ENCODE data around the gene TUBB2A. TPM values are rescaled to one million over a fixed set of nuclear protein-coding genes. Genes with fewer than 3 reads are reported as not detected.
"Not testable (repeated sequence)": the region's sequence is repeated elsewhere in the genome, so short reads cannot be mapped to it uniquely, and the experiment has no call there.

Gene TUBB2A
- total RNA-seq: 1 to 10 TPM; 1.7 to 1.8 TPM

DNA sequence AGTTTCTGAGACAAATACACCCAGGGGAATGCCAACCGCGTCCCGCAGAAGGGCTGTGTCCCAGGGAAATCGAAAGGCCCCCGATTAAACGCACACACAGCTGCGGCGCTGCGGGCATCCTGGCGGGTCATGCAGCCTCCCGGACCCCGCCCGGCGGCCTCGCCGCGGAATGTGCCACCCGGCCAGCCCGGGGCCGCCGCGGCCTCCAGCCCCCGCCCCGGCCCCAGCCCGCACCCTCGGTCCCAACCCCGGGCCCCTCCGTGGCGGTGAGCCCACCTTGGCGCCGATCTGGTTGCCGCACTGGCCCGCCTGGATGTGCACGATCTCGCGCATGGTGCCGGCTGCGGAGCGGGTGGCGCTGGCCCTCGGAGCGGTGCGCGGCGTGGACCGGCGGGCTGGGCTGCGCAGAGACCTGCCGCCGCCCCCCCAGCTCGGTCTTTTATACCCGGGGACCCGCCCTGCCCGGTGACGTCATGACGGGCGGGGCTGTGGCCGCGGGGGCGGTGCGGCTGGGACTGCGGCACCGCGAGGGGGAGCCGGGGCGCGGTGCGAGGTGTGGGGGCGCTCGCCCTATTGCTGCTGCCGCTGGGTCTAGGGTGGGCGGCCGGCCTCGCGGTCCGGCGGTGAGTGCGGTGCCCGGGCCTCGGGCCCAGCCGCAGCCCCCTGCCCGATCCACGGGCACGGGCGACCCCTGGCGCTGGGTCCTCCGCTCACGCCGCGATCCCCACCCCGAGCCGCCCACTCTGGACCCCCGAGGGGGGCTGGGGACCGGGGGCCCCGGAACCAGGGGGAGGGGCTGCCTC, at the start of gene TUBB2A:
TUBB2A (minus strand) TSS at position 414 of the 803 bp plus-strand sequence; CDS start at position 333, 81 bp downstream.
- Mint-ChIP-seq H3K36me3 (ENCODE audit: low read depth) (no peaks in the 10 kb centered on the region), H3K27ac (peak within 1 kb of the TSS; percentile 55), H3K4me1 (peaks cover 25% of the 10 kb centered on the region), H3K27me3 (peaks cover 20% of the 10 kb centered on the region), H3K4me3 (peak within 1 kb of the TSS; percentile 74), H3K9me3 (ENCODE audit: low read depth) (no peaks in the 10 kb centered on the region)
- ATAC-seq: peak; percentile 68
- POLR2A ChIA-PET: interaction anchor here (0.7 kb wide), 1 partner anchor 53 kb away, joined by 3 read pairs; no protein-coding TSS in a partner anchor
- intact Hi-C loops (cut with DNase I, micrococcal nuclease): loop anchor here (1.0 to 5.0 kb wide), 7 partner anchors 31 to 158 kb away; partner anchors contain the start of genes PSMG4 (in 2 of the 2), BPHL (in 1 of the 2), NQO2 (in 1 of the 2) and RIPK1 (in 1 of the 2)
- peak; percentile 87 for DNase-seq
- CTCF ChIA-PET: interaction anchor here (0.6 kb wide), 1 partner anchor 86 kb away, joined by 4 read pairs; no protein-coding TSS in a partner anchor

DNA sequence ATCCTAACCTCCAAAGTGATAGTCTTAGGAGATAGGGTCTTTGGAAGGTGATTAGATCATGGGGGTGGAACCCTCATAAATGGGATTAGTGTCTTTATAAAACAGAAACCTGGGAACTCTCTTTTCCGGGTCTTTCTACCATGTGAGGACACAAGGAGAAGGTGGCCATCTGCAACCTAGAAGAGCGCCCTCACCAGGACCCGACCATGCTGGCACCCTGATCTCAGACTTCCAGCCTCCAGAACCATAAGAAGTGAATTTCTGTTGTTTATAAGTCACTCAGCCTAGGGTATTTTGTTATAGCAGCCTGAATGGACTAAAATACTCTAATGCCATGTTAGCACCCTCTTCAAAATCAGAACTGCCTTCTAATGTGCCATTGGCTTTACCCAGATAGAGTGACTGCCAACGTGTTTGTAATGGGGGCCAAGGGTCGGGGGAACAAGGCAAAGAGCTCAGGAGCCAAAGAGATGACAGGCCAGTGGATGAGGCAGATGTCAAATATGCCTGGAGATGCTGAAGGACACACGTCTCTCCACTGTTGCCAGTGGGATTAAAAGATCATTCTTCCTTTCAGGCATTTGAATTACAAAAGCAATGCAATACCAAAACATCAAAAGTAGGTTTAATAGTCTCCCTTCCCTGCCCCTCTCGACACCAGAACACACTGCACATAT, 49.1 kb upstream of the TUBB2A start:
- H3K36me3 Mint-ChIP-seq (ENCODE audit: low read depth): no peaks in the 10 kb centered on the region
- CTCF ChIA-PET: no interaction called here
- H3K4me3 Mint-ChIP-seq: no peak overlapping the region
- H3K4me1 Mint-ChIP-seq: peaks cover 28% of the 10 kb centered on the region
- POLR2A ChIA-PET: interaction anchor here (0.5 kb wide), 1 partner anchor 12 kb away, joined by 4 read pairs; no protein-coding TSS in a partner anchor
- DNase-seq: no peak
- H3K9me3 Mint-ChIP-seq (ENCODE audit: low read depth): peaks cover 3% of the 10 kb centered on the region
- ATAC-seq: no peak
- H3K27me3 Mint-ChIP-seq: peaks cover 34% of the 10 kb centered on the region
- intact Hi-C loops (cut with DNase I, micrococcal nuclease): loop anchor here in 1 of 2 experiments (5.0 kb wide), 1 partner anchor 364 kb away; the partner anchor contains the start of gene SERPINB1
- no peak overlapping the region for H3K27ac Mint-ChIP-seq

DNA sequence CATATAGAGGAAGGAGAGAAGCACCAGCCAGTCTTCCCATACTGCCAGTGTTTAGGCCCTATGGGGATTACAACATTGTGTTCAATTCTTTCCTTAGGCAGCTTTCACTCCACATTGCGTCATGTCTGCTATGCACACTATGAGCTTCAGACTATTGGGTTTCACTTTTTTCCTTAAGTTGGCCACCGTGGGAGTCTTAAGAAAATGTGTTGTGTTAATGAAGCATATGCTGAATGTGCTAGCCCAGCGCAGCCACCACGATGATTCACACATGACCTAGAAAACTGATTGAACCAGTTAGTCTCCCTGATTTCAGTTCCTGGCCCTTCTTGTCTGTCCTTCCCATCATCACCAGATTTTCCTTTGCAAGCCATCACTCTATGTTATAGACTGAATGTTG, 48.6 kb upstream of the TUBB2A start:
- Mint-ChIP-seq H3K27me3 (peaks cover 34% of the 10 kb centered on the region), H3K9me3 (ENCODE audit: low read depth) (peaks cover 3% of the 10 kb centered on the region), H3K4me1 (peaks cover 28% of the 10 kb centered on the region), H3K36me3 (ENCODE audit: low read depth) (no peaks in the 10 kb centered on the region), H3K27ac (no peak overlapping the region), H3K4me3 (no peak overlapping the region)
- intact Hi-C loops (cut with DNase I, micrococcal nuclease): loop anchor here in 1 of 2 experiments (5.0 kb wide), 1 partner anchor 364 kb away; the partner anchor contains the start of gene SERPINB1
- CTCF ChIA-PET: interaction anchor here (0.6 kb wide), 1 partner anchor 45 kb away, joined by 3 read pairs; no protein-coding TSS in a partner anchor
- POLR2A ChIA-PET: interaction anchor here (0.5 to 0.6 kb wide), 2 partner anchors 12 to 86 kb away, joined by 4 read pairs; no protein-coding TSS in a partner anchor
- DNase-seq: peak; percentile 33
- ATAC-seq: no peak

DNA sequence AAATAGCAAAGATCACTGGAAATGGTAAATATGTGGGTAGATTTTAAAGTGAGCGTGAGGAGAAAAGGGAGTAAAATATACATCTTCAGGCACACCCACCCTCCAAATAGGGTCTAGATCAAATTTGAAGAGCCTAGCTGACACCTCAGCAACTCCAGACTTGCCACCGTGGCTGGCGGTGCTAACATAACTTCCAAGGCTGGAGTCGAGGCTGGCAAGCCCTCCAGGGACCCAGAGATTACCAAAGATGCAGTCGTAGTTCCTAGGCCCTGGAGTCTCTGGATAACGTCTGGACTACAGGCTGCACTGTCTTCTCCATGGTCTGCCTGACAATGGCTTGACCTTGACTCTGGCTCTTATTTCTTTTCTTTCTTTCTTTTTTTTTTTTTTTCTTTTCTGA, 47.6 kb upstream of the TUBB2A start:
- ATAC-seq: no peak
- ChIA-PET CTCF (no interaction called here), POLR2A (interaction anchor here (0.6 kb wide), 1 partner anchor 88 kb away, joined by 8 read pairs; no protein-coding TSS in a partner anchor)
- Mint-ChIP-seq H3K27me3 (peaks cover 34% of the 10 kb centered on the region), H3K4me3 (no peak overlapping the region), H3K9me3 (ENCODE audit: low read depth) (peaks cover 3% of the 10 kb centered on the region), H3K36me3 (ENCODE audit: low read depth) (no peaks in the 10 kb centered on the region), H3K4me1 (peaks cover 23% of the 10 kb centered on the region), H3K27ac (no peak overlapping the region)
- DNase-seq: no peak
- intact Hi-C loops (cut with DNase I, micrococcal nuclease): loop anchor here in 1 of 2 experiments (5.0 kb wide), 1 partner anchor 363 kb away; the partner anchor contains the start of gene SERPINB1

DNA sequence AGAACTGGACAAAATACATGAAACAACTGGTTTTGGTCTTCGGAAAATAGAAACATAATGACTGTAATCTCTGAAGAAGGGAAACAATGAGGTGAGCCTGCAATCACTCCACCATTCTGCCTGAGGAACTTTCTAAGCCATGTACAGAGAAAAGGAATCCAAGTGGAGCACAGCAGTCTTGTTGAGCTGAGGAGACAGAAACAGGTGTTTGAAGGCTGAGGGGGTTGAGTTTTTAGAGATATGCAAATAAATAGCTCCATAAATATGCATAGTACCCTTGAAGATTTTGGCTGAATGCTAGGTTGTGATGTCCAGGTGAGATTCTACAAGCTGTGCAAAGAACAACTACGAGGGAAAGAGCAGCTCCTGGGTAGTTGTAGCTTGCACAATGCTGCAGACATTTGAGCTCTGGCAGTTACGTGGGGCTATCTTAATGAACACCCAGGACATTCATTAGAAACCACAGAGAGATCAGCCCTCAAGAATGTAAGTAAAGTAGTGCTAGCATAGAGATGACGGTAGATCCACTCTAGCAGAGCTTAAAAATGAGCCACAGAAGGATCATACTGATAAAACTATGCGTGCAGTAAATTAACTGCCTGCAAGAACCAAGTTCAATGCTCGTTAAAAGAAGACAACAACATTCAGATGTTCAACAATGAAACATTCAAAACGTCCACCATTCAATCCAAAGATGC, 45.8 kb upstream of the TUBB2A start:
- peaks cover 5% of the 10 kb centered on the region for H3K4me1 Mint-ChIP-seq
- H3K4me3 Mint-ChIP-seq: no peak overlapping the region
- ChIA-PET CTCF (interaction anchor here (0.6 to 1.2 kb wide), 5 partner anchors 10 to 367 kb away, joined by 3 read pairs; no protein-coding TSS in a partner anchor), POLR2A (no interaction called here)
- DNase-seq (no peak), ATAC-seq (no peak)
- peaks cover 38% of the 10 kb centered on the region for H3K27me3 Mint-ChIP-seq
- intact Hi-C loops (cut with DNase I, micrococcal nuclease): no loop called here
- no peak overlapping the region for H3K27ac Mint-ChIP-seq
- peaks cover 3% of the 10 kb centered on the region for H3K9me3 Mint-ChIP-seq (ENCODE audit: low read depth)
- H3K36me3 Mint-ChIP-seq (ENCODE audit: low read depth): no peaks in the 10 kb centered on the region

DNA sequence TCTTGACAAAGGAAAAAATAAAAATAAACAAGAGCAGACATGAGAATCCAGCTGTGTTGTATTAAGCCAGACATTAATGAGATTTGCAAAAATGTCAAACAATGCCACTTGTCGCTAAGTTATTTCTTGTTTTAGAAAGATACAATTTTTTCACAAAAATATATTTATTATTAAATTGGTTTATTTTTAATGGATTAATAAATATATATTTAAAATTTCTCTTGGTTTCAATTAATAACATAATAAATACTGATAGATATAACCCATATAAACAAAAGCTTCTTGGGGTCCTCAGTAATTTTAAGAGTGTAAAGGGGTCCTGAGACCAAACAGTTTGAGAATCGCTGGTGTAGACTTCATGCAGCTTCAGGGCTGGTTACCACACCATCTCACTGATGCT, 44.0 kb upstream of the TUBB2A start:
- DNase-seq (no peak), ATAC-seq (no peak)
- ChIA-PET POLR2A (no interaction called here), CTCF (interaction anchor here (0.6 kb wide), 1 partner anchor 33 kb away, joined by 3 read pairs; no protein-coding TSS in a partner anchor)
- Mint-ChIP-seq H3K9me3 (ENCODE audit: low read depth) (peaks cover 3% of the 10 kb centered on the region), H3K4me1 (peaks cover 2% of the 10 kb centered on the region), H3K27ac (no peak overlapping the region), H3K36me3 (ENCODE audit: low read depth) (no peaks in the 10 kb centered on the region), H3K27me3 (peaks cover 29% of the 10 kb centered on the region), H3K4me3 (no peak overlapping the region)
- intact Hi-C loops (cut with DNase I, micrococcal nuclease): no loop called here

DNA sequence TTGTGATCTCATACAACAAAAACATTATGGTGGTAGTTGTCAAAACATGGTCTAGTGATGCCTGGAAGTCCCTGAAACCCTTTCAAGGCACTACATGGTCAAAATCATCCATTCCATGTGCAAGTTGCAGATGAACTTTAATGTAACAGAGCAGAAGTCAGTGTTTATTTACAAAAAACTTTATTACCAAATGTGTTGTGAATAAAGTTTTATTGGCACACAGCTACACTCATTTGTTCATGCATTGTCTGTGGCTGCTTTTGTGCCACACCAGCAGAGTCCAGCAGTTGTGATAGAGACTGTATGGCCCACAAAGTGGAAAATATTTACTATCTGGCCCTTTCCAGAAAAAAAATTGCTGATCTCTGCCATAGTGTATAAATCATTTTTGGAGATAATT, 43.3 kb upstream of the TUBB2A start:
- DNase-seq (no peak), ATAC-seq (no peak)
- H3K27me3 Mint-ChIP-seq: peaks cover 23% of the 10 kb centered on the region
- no peaks in the 10 kb centered on the region for H3K36me3 Mint-ChIP-seq (ENCODE audit: low read depth)
- H3K4me3 Mint-ChIP-seq: no peak overlapping the region
- no peaks in the 10 kb centered on the region for H3K4me1 Mint-ChIP-seq
- intact Hi-C loops (cut with DNase I, micrococcal nuclease): no loop called here
- H3K9me3 Mint-ChIP-seq (ENCODE audit: low read depth): peaks cover 3% of the 10 kb centered on the region
- no peak overlapping the region for H3K27ac Mint-ChIP-seq
- POLR2A ChIA-PET: no interaction called here
- CTCF ChIA-PET: no interaction called here

DNA sequence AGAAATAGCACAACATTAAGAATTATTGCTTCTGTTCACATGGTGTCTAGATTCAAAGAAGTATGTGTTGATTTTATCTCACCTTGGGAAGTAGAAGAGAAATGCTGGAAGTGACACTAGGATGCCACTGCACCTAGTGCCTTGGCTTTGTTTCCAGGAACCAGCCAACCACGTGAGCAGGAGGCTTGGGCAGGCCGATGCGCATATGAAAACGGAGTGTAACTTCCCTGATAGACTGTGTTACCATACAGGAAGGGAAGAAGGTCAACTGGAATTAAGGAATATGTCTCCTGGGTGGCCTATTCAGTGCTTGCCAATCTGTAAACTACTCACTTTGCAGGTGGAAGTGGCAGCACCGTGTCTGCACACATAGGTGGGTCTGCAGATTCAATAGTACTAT, 42.0 kb upstream of the TUBB2A start:
- H3K4me1 Mint-ChIP-seq: no peaks in the 10 kb centered on the region
- H3K9me3 Mint-ChIP-seq (ENCODE audit: low read depth): peaks cover 3% of the 10 kb centered on the region
- H3K27me3 Mint-ChIP-seq: peaks cover 20% of the 10 kb centered on the region
- POLR2A ChIA-PET: no interaction called here
- H3K27ac Mint-ChIP-seq: no peak overlapping the region
- no peak for ATAC-seq
- DNase-seq: no peak
- no peak overlapping the region for H3K4me3 Mint-ChIP-seq
- CTCF ChIA-PET: interaction anchor here (0.7 kb wide), 1 partner anchor 59 kb away, joined by 3 read pairs; no protein-coding TSS in a partner anchor
- intact Hi-C loops (cut with DNase I, micrococcal nuclease): no loop called here
- no peaks in the 10 kb centered on the region for H3K36me3 Mint-ChIP-seq (ENCODE audit: low read depth)

DNA sequence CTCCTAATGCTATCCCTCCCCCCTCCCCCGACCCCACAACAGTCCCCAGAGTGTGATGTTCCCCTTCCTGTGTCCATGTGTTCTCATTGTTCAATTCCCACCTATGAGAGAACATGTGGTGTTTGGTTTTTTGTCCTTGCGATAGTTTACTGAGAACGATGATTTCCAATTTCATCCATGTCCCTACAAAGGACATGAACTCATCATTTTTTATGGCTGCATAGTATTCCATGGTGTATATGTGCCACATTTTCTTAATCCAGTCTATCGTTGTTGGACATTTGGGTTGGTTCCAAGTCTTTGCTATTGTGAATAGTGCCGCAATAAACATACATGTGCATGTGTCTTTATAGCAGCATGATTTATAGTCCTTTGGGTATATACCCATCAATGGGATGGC, 40.4 kb upstream of the TUBB2A start:
- DNase-seq; H3K4me3 Mint-ChIP-seq; POLR2A ChIA-PET; H3K36me3 Mint-ChIP-seq (ENCODE audit: low read depth); intact Hi-C loops (cut with DNase I, micrococcal nuclease); ATAC-seq; H3K27me3 Mint-ChIP-seq; H3K4me1 Mint-ChIP-seq; CTCF ChIA-PET; H3K27ac Mint-ChIP-seq; H3K9me3 Mint-ChIP-seq (ENCODE audit: low read depth): not testable (repeated sequence)

DNA sequence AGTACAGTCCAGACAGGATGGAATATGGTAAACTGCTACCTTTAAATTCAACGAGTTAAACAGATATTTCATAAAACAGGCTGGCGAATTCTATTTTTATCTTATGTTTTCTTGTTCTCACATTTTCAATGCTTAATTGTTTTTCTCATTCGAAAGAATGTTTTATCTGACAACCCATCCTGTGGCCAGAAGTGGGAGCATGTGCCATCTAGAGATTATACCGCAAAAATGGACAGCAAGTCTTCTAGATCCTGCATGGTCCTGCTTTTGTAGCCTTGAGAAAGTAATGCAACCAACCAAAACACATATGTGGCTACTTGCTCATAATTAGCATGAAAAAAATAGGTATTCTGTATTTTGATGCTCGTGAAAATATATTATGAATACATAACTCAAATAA, 39.4 kb upstream of the TUBB2A start:
- POLR2A ChIA-PET: no interaction called here
- H3K4me3 Mint-ChIP-seq: no peak overlapping the region
- CTCF ChIA-PET: no interaction called here
- intact Hi-C loops (cut with DNase I, micrococcal nuclease): no loop called here
- H3K36me3 Mint-ChIP-seq (ENCODE audit: low read depth): no peaks in the 10 kb centered on the region
- ATAC-seq: no peak
- no peaks in the 10 kb centered on the region for H3K4me1 Mint-ChIP-seq
- no peak overlapping the region for H3K27ac Mint-ChIP-seq
- no peaks in the 10 kb centered on the region for H3K9me3 Mint-ChIP-seq (ENCODE audit: low read depth)
- peaks cover 7% of the 10 kb centered on the region for H3K27me3 Mint-ChIP-seq
- no peak for DNase-seq
